Measurements from ENCODE around the gene EFNA1. TPM values are rescaled to one million over a fixed set of nuclear protein-coding genes. Genes with fewer than 3 reads are reported as not detected.

Gene EFNA1
- 0.17 and 0.44 TPM in 2 replicates for total RNA-seq

GRCh38 chr1:155127105-155127966 is at the start of gene EFNA1:
Gene EFNA1 (plus strand): TSS chr1:155127876. CDS start chr1:155127978, 102 bp downstream.

GRCh38 chr1:155078469-155079209 is 49.0 kb upstream of the EFNA1 start, which contains the start of gene EFNA3:
Gene EFNA3 (plus strand): TSS chr1:155078837. CDS start chr1:155078942, 105 bp downstream.

GRCh38 chr1:155135415-155136028 is 7.8 kb downstream of the EFNA1 start, which contains the start of gene SLC50A1:
Gene SLC50A1 (plus strand): TSS chr1:155135852. CDS start chr1:155135912, 60 bp downstream.

GRCh38 chr1:155139895-155140629 is 12.4 kb downstream of the EFNA1 start, which contains the start of gene DPM3:
Gene DPM3 (minus strand): TSS chr1:155140531. CDS start chr1:155140240, 291 bp downstream.

GRCh38 chr1:155172732-155173477 is 45.2 kb downstream of the EFNA1 start, which contains the start of gene KRTCAP2:
Gene KRTCAP2 (minus strand): TSS chr1:155173304. CDS start chr1:155173224, 80 bp downstream.

GRCh38 chr1:155173478-155174323 is 46.0 kb downstream of the EFNA1 start, which contains the start of gene TRIM46:
Gene TRIM46 (plus strand): TSS chr1:155173849. CDS start chr1:155173967, 118 bp downstream.

Other genes starting within 250 kb of the EFNA1 start
- 6.8 and 11.5 TPM in 2 replicates for gene PMVK, start 191.2 kb upstream of the EFNA1 start, total RNA-seq
- 70.5 and 109 TPM in 2 replicates for gene PBXIP1, start 171.8 kb upstream of the EFNA1 start, total RNA-seq
- 12.4 and 16.9 TPM in 2 replicates for gene PYGO2, start 166.1 kb upstream of the EFNA1 start, total RNA-seq
- 189 and 432 TPM in 2 replicates for gene SHC1, start 157.1 kb upstream of the EFNA1 start, total RNA-seq
- 24.6 and 131 TPM in 2 replicates for gene CKS1B, start 153.2 kb upstream of the EFNA1 start, total RNA-seq
- gene FLAD1, start 144.5 kb upstream of the EFNA1 start, total RNA-seq, result 15.9 and 24.8 TPM in 2 replicates
- not detected in 2 replicates for gene LENEP, start 134.3 kb upstream of the EFNA1 start, total RNA-seq
- gene ZBTB7B, start 125.1 kb upstream of the EFNA1 start, total RNA-seq, result 11.1 and 22.0 TPM in 2 replicates
- gene DCST2, start 94.1 kb upstream of the EFNA1 start, total RNA-seq, result under 0.01 TPM in 1 of 2 replicates, not detected in the other
- gene DCST1, start 94.1 kb upstream of the EFNA1 start, total RNA-seq, result not detected in 2 replicates
- 61.1 and 134 TPM in 2 replicates for gene ADAM15, start 76.6 kb upstream of the EFNA1 start, total RNA-seq
- 2.5 and 4.3 TPM in 2 replicates for gene EFNA4, start 64.1 kb upstream of the EFNA1 start, total RNA-seq
- 0.29 and 1.3 TPM in 2 replicates for gene EFNA3, start 49.0 kb upstream of the EFNA1 start, total RNA-seq
- 17.6 and 25.6 TPM in 2 replicates for gene SLC50A1, start 8.0 kb downstream of the EFNA1 start, total RNA-seq
- 24.6 and 27.6 TPM in 2 replicates for gene DPM3, start 12.7 kb downstream of the EFNA1 start, total RNA-seq
- gene KRTCAP2, start 45.4 kb downstream of the EFNA1 start, total RNA-seq, result 97.2 and 125 TPM in 2 replicates
- gene TRIM46, start 46.0 kb downstream of the EFNA1 start, total RNA-seq, result 6.0 and 7.1 TPM in 2 replicates
- 28.2 and 28.4 TPM in 2 replicates for gene THBS3, start 80.0 kb downstream of the EFNA1 start, total RNA-seq
- 44.3 and 56.6 TPM in 2 replicates for gene MTX1, start 80.8 kb downstream of the EFNA1 start, total RNA-seq
- gene ENTREP3, start 127.6 kb downstream of the EFNA1 start, total RNA-seq, result 11.1 and 13.4 TPM in 2 replicates
- 37.7 and 53.1 TPM in 2 replicates for gene SCAMP3, start 134.5 kb downstream of the EFNA1 start, total RNA-seq
- gene CLK2, start 145.6 kb downstream of the EFNA1 start, total RNA-seq, result 30.4 and 38.4 TPM in 2 replicates
- 0.87 and 0.99 TPM in 2 replicates for gene HCN3, start 149.6 kb downstream of the EFNA1 start, total RNA-seq
- gene PKLR, start 173.6 kb downstream of the EFNA1 start, total RNA-seq, result under 0.01 TPM in 1 of 2 replicates, not detected in the other
- gene FDPS, start 181.0 kb downstream of the EFNA1 start, total RNA-seq, result 136 and 347 TPM in 2 replicates
- 15.7 and 20.2 TPM in 2 replicates for gene RUSC1, start 193.0 kb downstream of the EFNA1 start, total RNA-seq